ENCODE results near the gene GJA4.
A peak's percentile ranks its signal among the peaks of the same experiment; 100 is the strongest.

Gene GJA4

DNA sequence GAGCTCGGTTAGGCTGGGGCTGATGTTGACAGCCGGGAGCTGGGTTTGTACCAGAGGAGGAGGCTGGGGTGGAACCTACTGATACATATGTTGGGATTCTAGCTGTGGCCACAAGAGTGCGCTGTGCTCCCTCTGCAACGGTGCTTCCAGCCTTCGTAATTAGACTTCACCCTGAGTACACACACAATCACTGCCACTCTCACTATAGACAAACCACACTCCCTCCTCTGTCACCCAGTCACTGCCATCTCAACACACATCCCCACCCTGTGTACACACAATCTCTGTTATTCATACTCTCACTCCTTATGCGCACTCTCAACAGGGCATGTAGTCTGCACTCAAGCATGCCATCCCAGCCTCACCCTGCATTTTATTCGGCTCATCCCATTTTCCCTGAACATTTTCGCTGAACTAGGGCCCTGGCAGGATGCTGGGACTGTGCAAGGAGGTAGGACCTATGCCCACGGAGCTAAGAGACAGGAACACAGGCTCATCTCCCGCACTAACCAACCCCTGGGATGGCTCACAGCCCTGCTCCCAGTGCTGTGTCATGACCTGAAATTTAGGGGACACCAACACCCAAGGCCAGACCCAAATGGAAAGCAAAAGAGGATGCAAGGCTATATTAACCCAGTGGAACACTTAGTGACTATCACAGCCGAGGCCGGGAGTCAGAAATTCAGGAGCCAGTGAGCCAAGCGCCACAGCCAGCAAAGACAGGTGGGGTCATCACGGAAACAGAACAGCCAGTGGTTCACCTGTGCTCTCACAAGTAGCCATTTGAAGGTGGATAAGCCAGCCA lies 6.1 kb upstream of the GJA4 start:
- H2BK120ac ChIP-seq (ENCODE audit: low read depth, low read length), result no peak overlapping the region
- H3K4me2 ChIP-seq (ENCODE audit: low read length, poor library complexity, severe bottlenecking), result no peak overlapping the region
- no peak overlapping the region for H3K27ac ChIP-seq (ENCODE audit: low read length, poor library complexity, severe bottlenecking)
- no peak overlapping the region for H3K18ac ChIP-seq (ENCODE audit: low read depth in 1 of 2, low read length in 2 of 2)
- no peak overlapping the region for H2AFZ ChIP-seq (ENCODE audit: low read depth, low read length)
- H3K23ac ChIP-seq (ENCODE audit: low read length in 2 of 2), result no peak overlapping the region
- H3K4me3 ChIP-seq (ENCODE audit: insufficient read depth in 1 of 2, low read depth in 1 of 2, low read length in 2 of 2), result no peak overlapping the region
- peaks cover under 1% of the 10 kb centered on the region for H3K4me1 ChIP-seq (ENCODE audit: control insufficient read depth, insufficient read depth, low read depth, low read length)
- H3K79me1 ChIP-seq (replicated peaks; ENCODE audit: low read length, poor library complexity, severe bottlenecking), result no peaks in the 10 kb centered on the region
- no peak overlapping the region for H3K14ac ChIP-seq (ENCODE audit: low read length in 2 of 2)
- H2BK5ac ChIP-seq (ENCODE audit: low read depth, low read length, poor library complexity, severe bottlenecking), result no peak overlapping the region
- peaks cover 18 to 76% of the 10 kb centered on the region in 2 experiments for H3K27me3 ChIP-seq (ENCODE audit: control insufficient read depth in 1 of 2, insufficient read depth in 1 of 2, low read length in 2 of 2)
- H2BK12ac ChIP-seq (ENCODE audit: low read length in 2 of 2), result no peak overlapping the region
- no peak overlapping the region for H2BK15ac ChIP-seq (ENCODE audit: low read depth, poor library complexity, severe bottlenecking)
- H3K36me3 ChIP-seq (ENCODE audit: control insufficient read depth in 1 of 2, insufficient read depth in 2 of 2, low read depth in 1 of 2, low read length in 2 of 2), result no peaks in the 10 kb centered on the region
- H3K4ac ChIP-seq (ENCODE audit: low read depth in 1 of 2, low read length in 2 of 2), result no peak overlapping the region
- WGBS, result 52% methylated on average over 14 of the region's 14 CpGs
- no peak overlapping the region for H2AK5ac ChIP-seq (ENCODE audit: low read length, severe bottlenecking)
- peak; percentile 61 for DNase-seq
- peak overlapping the region; percentile 7 for H4K8ac ChIP-seq (ENCODE audit: low read length)
- H3K9me3 ChIP-seq (ENCODE audit: control insufficient read depth, low read length), result peaks cover 5% of the 10 kb centered on the region
- no peak overlapping the region for H4K91ac ChIP-seq (ENCODE audit: low read length)
- H3K9ac ChIP-seq (ENCODE audit: low read length), result no peak overlapping the region

DNA sequence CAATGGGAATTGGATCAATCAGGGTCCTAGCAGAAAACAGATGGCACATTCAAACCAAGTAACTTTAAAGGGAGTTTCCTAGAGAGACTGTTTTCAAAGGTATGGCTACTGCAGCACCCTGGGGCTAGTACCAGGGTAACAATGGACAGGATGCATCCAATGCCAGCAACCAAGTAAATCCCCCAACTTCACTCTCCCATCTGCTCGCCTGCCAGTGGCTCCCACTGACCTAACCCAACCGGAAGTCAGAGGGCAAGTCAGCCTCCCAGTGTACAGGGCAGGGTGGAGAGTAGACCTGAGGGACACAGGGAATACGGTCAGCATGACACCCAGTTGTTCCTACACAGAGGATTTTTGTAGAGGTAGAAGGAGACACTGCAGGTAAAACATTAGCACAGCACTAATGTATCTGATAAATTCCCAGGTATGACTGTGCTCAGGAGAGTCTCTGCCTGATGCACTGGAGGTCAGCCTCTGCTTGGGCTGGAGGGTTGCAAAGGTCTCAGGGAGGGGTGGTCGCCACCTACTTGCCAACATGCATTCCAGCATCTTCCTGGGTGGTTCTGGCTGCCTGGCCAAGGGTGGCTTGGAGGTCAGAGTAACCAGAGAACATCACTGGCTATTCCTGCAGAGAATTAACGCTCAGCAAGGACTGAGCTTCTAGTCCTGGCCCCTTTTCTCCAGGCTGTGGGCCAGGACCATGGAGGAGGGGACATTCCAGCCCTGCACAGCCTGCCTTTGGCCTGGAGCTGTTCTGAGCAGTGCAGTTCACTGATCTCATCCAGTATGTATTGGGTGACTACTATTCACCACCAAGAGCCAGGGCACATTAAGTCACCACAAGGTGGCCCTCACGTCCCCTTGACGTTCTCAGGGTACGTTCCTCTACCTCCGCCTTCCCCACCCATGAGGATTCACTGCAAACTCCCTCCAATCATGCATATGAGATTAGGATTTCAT lies 5.1 kb upstream of the GJA4 start:
- Histone ChIP-seq H3K4me1 (ENCODE audit: control insufficient read depth, insufficient read depth, low read depth, low read length) (no peaks in the 10 kb centered on the region), H3K27ac (ENCODE audit: low read length, poor library complexity, severe bottlenecking) (no peak overlapping the region), H3K4me3 (ENCODE audit: insufficient read depth in 1 of 2, low read depth in 1 of 2, low read length in 2 of 2) (no peak overlapping the region), H2BK15ac (ENCODE audit: low read depth, poor library complexity, severe bottlenecking) (no peak overlapping the region), H4K8ac (ENCODE audit: low read length) (no peak overlapping the region), H3K23ac (ENCODE audit: low read length in 2 of 2) (no peak overlapping the region), H3K4me2 (ENCODE audit: low read length, poor library complexity, severe bottlenecking) (no peak overlapping the region), H3K36me3 (ENCODE audit: control insufficient read depth in 1 of 2, insufficient read depth in 2 of 2, low read depth in 1 of 2, low read length in 2 of 2) (no peaks in the 10 kb centered on the region), H2AK5ac (ENCODE audit: low read length, severe bottlenecking) (no peak overlapping the region), H4K91ac (ENCODE audit: low read length) (no peak overlapping the region), H2BK5ac (ENCODE audit: low read depth, low read length, poor library complexity, severe bottlenecking) (no peak overlapping the region), H3K79me1 (replicated peaks; ENCODE audit: low read length, poor library complexity, severe bottlenecking) (no peaks in the 10 kb centered on the region), H3K9ac (ENCODE audit: low read length) (no peak overlapping the region), H3K9me3 (ENCODE audit: control insufficient read depth, low read length) (peaks cover 5% of the 10 kb centered on the region), H3K14ac (ENCODE audit: low read length in 2 of 2) (no peak overlapping the region), H3K4ac (ENCODE audit: low read depth in 1 of 2, low read length in 2 of 2) (no peak overlapping the region), H2AFZ (ENCODE audit: low read depth, low read length) (no peak overlapping the region), H2BK120ac (ENCODE audit: low read depth, low read length) (no peak overlapping the region), H3K18ac (ENCODE audit: low read depth in 1 of 2, low read length in 2 of 2) (no peak overlapping the region), H2BK12ac (ENCODE audit: low read length in 2 of 2) (no peak overlapping the region), H3K27me3 (ENCODE audit: control insufficient read depth in 1 of 2, insufficient read depth in 1 of 2, low read length in 2 of 2) (peaks cover 17 to 76% of the 10 kb centered on the region in 2 experiments)
- DNase-seq, result no peak
- 37% methylated on average over 9 of the region's 9 CpGs for WGBS

DNA sequence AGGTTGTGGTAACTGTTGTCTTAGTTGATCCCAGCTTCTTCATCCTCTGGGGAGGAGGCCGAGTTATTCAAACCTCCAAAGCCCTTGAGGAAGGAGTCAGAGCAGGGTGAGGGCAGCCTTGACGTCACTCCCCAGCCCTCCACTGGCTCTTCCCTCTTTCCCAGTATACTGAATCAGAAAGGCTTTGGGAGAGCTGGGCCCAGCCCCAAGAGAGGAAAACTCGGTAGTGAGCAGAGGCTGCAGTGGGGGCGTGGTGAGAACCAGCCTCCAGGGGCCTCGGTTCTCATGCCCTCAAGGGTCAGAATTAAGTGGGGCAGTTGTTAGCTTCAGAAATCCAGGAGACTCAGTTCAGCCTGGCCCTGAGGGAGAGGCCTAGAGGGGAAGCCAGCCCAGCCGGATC lies 1.8 kb upstream of the GJA4 start:
- Histone ChIP-seq H2BK12ac (ENCODE audit: low read length in 2 of 2) (no peak overlapping the region), H2BK15ac (ENCODE audit: low read depth, poor library complexity, severe bottlenecking) (no peak overlapping the region), H3K4me2 (ENCODE audit: low read length, poor library complexity, severe bottlenecking) (no peak overlapping the region), H3K79me1 (replicated peaks; ENCODE audit: low read length, poor library complexity, severe bottlenecking) (no peaks in the 10 kb centered on the region), H2AK5ac (ENCODE audit: low read length, severe bottlenecking) (no peak overlapping the region), H3K18ac (ENCODE audit: low read depth in 1 of 2, low read length in 2 of 2) (no peak overlapping the region), H3K23ac (ENCODE audit: low read length in 2 of 2) (no peak overlapping the region), H2BK5ac (ENCODE audit: low read depth, low read length, poor library complexity, severe bottlenecking) (no peak overlapping the region), H3K14ac (ENCODE audit: low read length in 2 of 2) (no peak overlapping the region), H3K4me3 (ENCODE audit: insufficient read depth in 1 of 2, low read depth in 1 of 2, low read length in 2 of 2) (no peak overlapping the region), H3K9ac (ENCODE audit: low read length) (no peak overlapping the region), H4K91ac (ENCODE audit: low read length) (no peak overlapping the region), H4K8ac (ENCODE audit: low read length) (no peak overlapping the region), H3K36me3 (ENCODE audit: control insufficient read depth in 1 of 2, insufficient read depth in 2 of 2, low read depth in 1 of 2, low read length in 2 of 2) (peaks cover 0 to 2% of the 10 kb centered on the region in 2 experiments), H3K4me1 (ENCODE audit: control insufficient read depth, insufficient read depth, low read depth, low read length) (no peaks in the 10 kb centered on the region), H2BK120ac (ENCODE audit: low read depth, low read length) (no peak overlapping the region), H3K27ac (ENCODE audit: low read length, poor library complexity, severe bottlenecking) (no peak overlapping the region), H2AFZ (ENCODE audit: low read depth, low read length) (no peak overlapping the region), H3K9me3 (ENCODE audit: control insufficient read depth, low read length) (peaks cover 5% of the 10 kb centered on the region), H3K27me3 (ENCODE audit: control insufficient read depth in 1 of 2, insufficient read depth in 1 of 2, low read length in 2 of 2) (peaks cover 23 to 66% of the 10 kb centered on the region in 2 experiments), H3K4ac (ENCODE audit: low read depth in 1 of 2, low read length in 2 of 2) (no peak overlapping the region)
- 73% methylated on average over 5 of the region's 6 CpGs for WGBS
- DNase-seq, result no peak

DNA sequence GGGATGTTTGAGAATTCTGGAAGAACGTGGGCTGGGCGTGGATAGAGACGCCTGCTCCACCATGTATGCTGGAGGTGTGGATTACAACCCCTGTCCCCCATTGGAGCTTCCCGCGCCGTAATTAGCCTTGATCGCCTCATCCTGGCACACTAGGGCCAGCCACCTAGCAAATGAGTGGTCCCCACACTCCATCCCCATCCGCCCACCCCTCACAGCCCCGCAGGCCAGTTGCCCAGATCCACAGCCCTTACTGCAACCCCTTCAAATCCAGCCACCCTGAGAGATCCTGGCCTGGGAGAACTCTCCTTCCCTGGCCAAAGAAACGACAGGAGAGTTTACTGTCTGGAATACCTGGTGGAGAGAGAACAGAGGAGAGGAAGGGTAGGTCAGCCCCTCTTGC lies 375 bp upstream of the GJA4 start:
- Histone ChIP-seq H2BK15ac (ENCODE audit: low read depth, poor library complexity, severe bottlenecking) (no peak overlapping the region), H3K9me3 (ENCODE audit: control insufficient read depth, low read length) (peaks cover 5% of the 10 kb centered on the region), H4K8ac (ENCODE audit: low read length) (no peak overlapping the region), H3K18ac (ENCODE audit: low read depth in 1 of 2, low read length in 2 of 2) (no peak overlapping the region), H3K4me2 (ENCODE audit: low read length, poor library complexity, severe bottlenecking) (no peak overlapping the region), H2BK12ac (ENCODE audit: low read length in 2 of 2) (no peak overlapping the region), H3K36me3 (ENCODE audit: control insufficient read depth in 1 of 2, insufficient read depth in 2 of 2, low read depth in 1 of 2, low read length in 2 of 2) (peaks cover 0 to 2% of the 10 kb centered on the region in 2 experiments), H2AFZ (ENCODE audit: low read depth, low read length) (no peak overlapping the region), H3K27me3 (ENCODE audit: control insufficient read depth in 1 of 2, insufficient read depth in 1 of 2, low read length in 2 of 2) (peaks cover 26 to 69% of the 10 kb centered on the region in 2 experiments), H2BK5ac (ENCODE audit: low read depth, low read length, poor library complexity, severe bottlenecking) (no peak overlapping the region), H3K27ac (ENCODE audit: low read length, poor library complexity, severe bottlenecking) (no peak overlapping the region), H3K14ac (ENCODE audit: low read length in 2 of 2) (no peak overlapping the region), H3K79me1 (replicated peaks; ENCODE audit: low read length, poor library complexity, severe bottlenecking) (no peaks in the 10 kb centered on the region), H2BK120ac (ENCODE audit: low read depth, low read length) (no peak overlapping the region), H3K4me1 (ENCODE audit: control insufficient read depth, insufficient read depth, low read depth, low read length) (no peaks in the 10 kb centered on the region), H4K91ac (ENCODE audit: low read length) (no peak overlapping the region), H3K4ac (ENCODE audit: low read depth in 1 of 2, low read length in 2 of 2) (no peak overlapping the region), H3K4me3 (ENCODE audit: insufficient read depth in 1 of 2, low read depth in 1 of 2, low read length in 2 of 2) (no peak overlapping the region), H2AK5ac (ENCODE audit: low read length, severe bottlenecking) (no peak overlapping the region), H3K23ac (ENCODE audit: low read length in 2 of 2) (no peak overlapping the region), H3K9ac (ENCODE audit: low read length) (no peak overlapping the region)
- no peak for DNase-seq
- WGBS, result 76% methylated on average over 9 of the region's 10 CpGs

Measured in mesenchymal stem cell (in vitro differentiated cells and primary cell).